Stimulated activated CD4-positive, alpha-beta T cell treated with anti-CD3 and anti-CD28 coated beads, Interleukin-15, amount 100 ng/mL, for 1 hour (primary cell): ENCODE results near the gene CACUL1.
A peak's percentile ranks its signal among the peaks of the same experiment; 100 is the strongest.
"Not testable (repeated sequence)": the region's sequence is repeated elsewhere in the genome, so short reads cannot be mapped to it uniquely, and the experiment has no call there.

Experiments used
- DNase-seq, 2 donors: peaks; one replicate each; pipeline ENCODE4 v3.0.0-alpha.2; 2020; ENCODE audit warnings: low read depth in 1 of 2, low spot score in 1 of 2

The CACUL1 gene

GRCh38 chr10:118769898-118770600 is 15.3 kb upstream of the CACUL1 start:
- no peak for DNase-seq

- DNase-seq, result no peak
Observed at GRCh38 chr10:118768041-118768919, 13.5 kb upstream of the CACUL1 start.

GRCh38 chr10:118767297-118768040 is 12.7 kb upstream of the CACUL1 start:
- DNase-seq, result no peak

- DNase-seq, result no peak
Observed at GRCh38 chr10:118764195-118764594, 9.4 kb upstream of the CACUL1 start.

- no peak for DNase-seq
Observed at GRCh38 chr10:118763202-118763988, 8.6 kb upstream of the CACUL1 start.

GRCh38 chr10:118760265-118760664 is 5.5 kb upstream of the CACUL1 start:
- DNase-seq, result no peak

GRCh38 chr10:118758449-118758848 is 3.7 kb upstream of the CACUL1 start:
- no peak for DNase-seq

- DNase-seq, result peak in 1 of 2 donors; percentile 20
Observed at GRCh38 chr10:118754229-118754555, 578 bp downstream of the CACUL1 start.

- no peak for DNase-seq
Observed at GRCh38 chr10:118753331-118754228, 1.2 kb downstream of the CACUL1 start.

GRCh38 chr10:118752409-118752808 is 2.4 kb downstream of the CACUL1 start:
- no peak for DNase-seq

- DNase-seq, result no peak
Observed at GRCh38 chr10:118751265-118751664, 3.5 kb downstream of the CACUL1 start.

- no peak for DNase-seq
Observed at GRCh38 chr10:118748041-118748440, 6.7 kb downstream of the CACUL1 start.

GRCh38 chr10:118746246-118746645 is 8.5 kb downstream of the CACUL1 start:
- DNase-seq, result no peak

GRCh38 chr10:118745056-118745455 is 9.7 kb downstream of the CACUL1 start:
- DNase-seq, result no peak

- not testable (repeated sequence) for DNase-seq
Observed at GRCh38 chr10:118744346-118744918, 10.3 kb downstream of the CACUL1 start.

- no peak for DNase-seq
Observed at GRCh38 chr10:118742782-118743181, 12.0 kb downstream of the CACUL1 start.

GRCh38 chr10:118742032-118742431 is 12.7 kb downstream of the CACUL1 start:
- DNase-seq, result no peak

GRCh38 chr10:118738406-118738805 is 16.4 kb downstream of the CACUL1 start:
- no peak for DNase-seq

GRCh38 chr10:118737603-118738302 is 17.0 kb downstream of the CACUL1 start:
- no peak for DNase-seq
